SH-SY5Y (cell line): ENCODE data around the gene GRIK3.

Experiments
- GATA2 ChIP-seq: IDR thresholded peaks from 2 replicates; pipeline ENCODE4 v1.6.1; 2011; ENCODE audit warnings: mild to moderate bottlenecking, low read depth, low read length
- GATA3 ChIP-seq: IDR thresholded peaks from 2 replicates; pipeline ENCODE4 v1.6.1; 2011; ENCODE audit warnings: low read depth, mild to moderate bottlenecking, low read length, moderate library complexity

DNA sequence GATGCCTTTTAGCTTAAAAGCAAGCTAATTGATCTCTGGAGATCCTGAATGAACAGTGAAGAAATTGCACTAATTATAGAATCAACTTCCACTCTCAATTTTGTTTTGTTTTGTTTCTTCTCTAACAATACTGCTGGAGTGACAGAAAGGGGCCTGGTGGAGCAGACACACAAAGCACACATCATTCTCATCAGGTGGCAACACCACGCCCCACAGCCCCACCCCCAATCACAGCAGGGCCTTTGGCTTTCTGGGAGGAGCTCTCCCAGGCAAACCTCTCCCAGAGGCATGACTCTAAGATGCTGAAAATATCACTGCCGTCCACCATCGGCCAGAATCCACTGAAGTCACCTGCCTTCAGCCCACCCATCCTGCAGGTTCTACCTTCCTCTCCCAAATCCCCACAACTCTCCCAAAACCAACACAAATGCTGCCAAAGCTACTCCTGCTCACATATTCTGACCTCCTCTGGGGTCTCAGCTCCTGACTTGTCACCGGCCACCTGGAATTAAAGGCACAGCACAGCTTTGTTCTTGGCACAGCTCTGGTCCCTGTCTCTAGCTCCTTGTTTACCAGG, 120.7 kb downstream of the GRIK3 start:
- TF ChIP-seq GATA2 (no peak), GATA3 (no peak)
